ENCODE data around the gene FUT3.

GRCh38 chr19:5880196-5880595 lies 28.9 kb upstream of the FUT3 start:
- TF ChIP-seq CTCF (IDR thresholded peaks at IDR 0.05), result no peak
- TF ChIP-seq POLR2A (IDR thresholded peaks at IDR 0.05), result no peak

Data from lower leg skin (tissue), 3 donors.